K562 (cell line): Measurements from ENCODE around the gene KLHDC10. TPM values are rescaled to one million over a fixed set of nuclear protein-coding genes. Genes with fewer than 3 reads are reported as not detected.

Experiments
- ARID1B ChIP-seq: fragments of 450-650 bp; IDR thresholded peaks from 2 replicates; pipeline ENCODE4 v1.6.1; 2016; ENCODE audit warnings: antibody characterized with exemption, mild to moderate bottlenecking, inconsistent platforms
- ARID2 ChIP-seq: fragments of 450-650 bp; IDR thresholded peaks from 2 replicates; pipeline ENCODE4 v1.6.1; 2017; ENCODE audit warnings: antibody characterized with exemption, mild to moderate bottlenecking
- CBX3 ChIP-seq, 2 experiments: IDR thresholded peaks; 1 replicate in 1 of 2; 2 replicates in 1 of 2; pipeline ENCODE4 v1.6.1; 2012; ENCODE audit warnings: inconsistent platforms in 2 of 2, low read length in 2 of 2, borderline replicate concordance in 1 of 2, control low read depth in 1 of 2
- CC2D1A ChIP-seq: fragments of 450-650 bp; IDR thresholded peaks from 2 replicates; pipeline ENCODE4 v1.6.1; 2017; ENCODE audit warnings: mild to moderate bottlenecking
- DNMT1 ChIP-seq: fragments of 450-650 bp; IDR thresholded peaks from 2 replicates; pipeline ENCODE4 v1.6.1; 2016; ENCODE audit warnings: antibody characterized with exemption, mild to moderate bottlenecking
- FUS ChIP-seq: fragments of 200-400 bp; formaldehyde crosslinking; optimal IDR thresholded peaks from 2 replicates; pipeline ENCODE3; 2017; ENCODE audit warnings: low read depth, low read length
- JUN ChIP-seq, 2 experiments: sonication (generic) in 1 of 2; formaldehyde crosslinking in 1 of 2; IDR thresholded peaks; 2 replicates each; pipeline versions ENCODE4 v1.6.1 to v1.8.0; 2012 to 2022; ENCODE audit warnings: borderline replicate concordance in 2 of 2, mild to moderate bottlenecking in 2 of 2, improper control_type of control experiment in 1 of 2, low read depth in 1 of 2, low read length in 1 of 2, missing genetic modification reagents in 1 of 2
- LARP7 ChIP-seq: fragments of 450-650 bp; IDR thresholded peaks from 2 replicates; pipeline ENCODE4 v1.6.1; 2016
- MCM7 ChIP-seq, 2 experiments: fragments of 450-650 bp; IDR thresholded peaks; 2 replicates each; pipeline ENCODE4 v1.6.1; 2016 to 2018
- MECOM ChIP-seq: fragments of 250-450 bp; sonication (Bioruptor Pico); IDR thresholded peaks from 2 replicates; pipeline ENCODE4 v1.8.0; 2022; ENCODE audit warnings: inconsistent platforms
- NR4A1 ChIP-seq, 2 experiments: fragments of 250-450 bp in 1 of 2; fragments of 450-650 bp in 1 of 2; sonication (Bioruptor Pico) in 1 of 2; IDR thresholded peaks; 2 replicates each; pipeline versions ENCODE4 v1.4.0 to v1.6.1; 2016 to 2020; ENCODE audit warnings: mild to moderate bottlenecking in 2 of 2, missing compliant biosample characterization in 1 of 2, missing genetic modification characterization in 1 of 2, moderate library complexity in 1 of 2
- RBM15 ChIP-seq: fragments of 200-400 bp; formaldehyde crosslinking; IDR thresholded peaks from 2 replicates; pipeline ENCODE4 v1.6.1; 2018; ENCODE audit warnings: mild to moderate bottlenecking, low read length, moderate library complexity; ENCODE audit not compliant: insufficient read depth
- SMARCB1 ChIP-seq: IDR thresholded peaks from 2 replicates; pipeline ENCODE4 v1.6.1; 2011; ENCODE audit warnings: improper control_type of control experiment, low read depth; ENCODE audit not compliant: insufficient read length
- WHSC1 ChIP-seq: IDR thresholded peaks from one replicate; pipeline ENCODE4 v1.6.1; 2012; ENCODE audit warnings: low read length, control low read depth, inconsistent platforms
- XRCC5 ChIP-seq: fragments of 200-400 bp; formaldehyde crosslinking; IDR thresholded peaks from 2 replicates; pipeline ENCODE4 v1.6.1; 2017; ENCODE audit warnings: low read depth, mild to moderate bottlenecking, low read length
- ZBTB7A ChIP-seq: IDR thresholded peaks from 2 replicates; pipeline ENCODE4 v1.6.1; 2011; ENCODE audit warnings: low read depth, mild to moderate bottlenecking, low read length, moderate library complexity, borderline replicate concordance; ENCODE audit not compliant: control insufficient read depth
- ZNF124 ChIP-seq: sonication (generic); formaldehyde crosslinking; IDR thresholded peaks from 2 replicates; pipeline ENCODE4 v1.8.1; 2022; ENCODE audit warnings: missing genetic modification reagents
- ZNF696 ChIP-seq: fragments of 250-450 bp; sonication (Bioruptor Pico); conservative IDR thresholded peaks from 2 replicates; pipeline ENCODE4 v1.4.0; 2020; ENCODE audit warnings: mild to moderate bottlenecking, moderate library complexity
- ZNF780A ChIP-seq: fragments of 250-450 bp; sonication (Bioruptor Pico); IDR thresholded peaks from 2 replicates; pipeline ENCODE4 v1.5.0; 2021; ENCODE audit warnings: mild to moderate bottlenecking
- polyA plus RNA-seq, 8 experiments: library from polyadenylated mRNA; depleted of rRNA in 4 of 8; stranded (reverse) in 5 of 8; unstranded in 3 of 8; fragments of >200 nt; fragmentation: Nextera tagmentation in 2 of 8; fragmentation: Illumina TruSeq in 1 of 8; extraction: Ambion mirVana in 2 of 8; extraction: Trizol in 1 of 8; gene quantifications; 2 replicates each; pipeline versions ENCODE4 v1.2.1 to v1.2.3, GENCODE V29; 2011 to 2014; ENCODE audit warnings: inconsistent platforms in 1 of 8, missing spikeins in 1 of 8
- total RNA-seq, 7 experiments: library from RNA; depleted of rRNA in 6 of 7; stranded (reverse); fragments of >200 nt in 6 of 7; fragmentation: Illumina TruSeq in 2 of 7; extraction: Trizol in 2 of 7; gene quantifications; 2 replicates each; pipeline versions ENCODE4 v1.2.1 to v1.2.3, GENCODE V29; 2011 to 2021; ENCODE audit warnings: low replicate concordance in 1 of 7
- TF ChIP-seq, protein P1 (sequence below): sonication (generic); formaldehyde crosslinking; IDR thresholded peaks from 2 replicates; pipeline ENCODE4 v1.8.0; 2022; ENCODE audit warnings: mild to moderate bottlenecking, low read depth, missing genetic modification reagents
- TF ChIP-seq, protein P2 (sequence below): sonication (generic); formaldehyde crosslinking; IDR thresholded peaks from 2 replicates; pipeline ENCODE4 v1.8.1; 2023; ENCODE audit warnings: mild to moderate bottlenecking, missing genetic modification reagents
- TF ChIP-seq, protein P3 (sequence below), 3 experiments: fragments of 200-800 bp in 1 of 3; fragments of 250-450 bp in 1 of 3; fragments of 450-650 bp in 1 of 3; sonication (Bioruptor Pico) in 1 of 3; sonication (Bioruptor generic) in 1 of 3; formaldehyde crosslinking in 1 of 3; IDR thresholded peaks; 2 replicates each; pipeline versions ENCODE4 v1.6.1 to v1.8.0; 2016 to 2022; ENCODE audit warnings: mild to moderate bottlenecking in 2 of 3, missing genetic modification characterization in 2 of 3, missing compliant biosample characterization in 1 of 3, moderate library complexity in 1 of 3

The KLHDC10 gene
- total and polyA plus RNA-seq, 9 of the 15 experiments (the other 6 are each of a cell fraction or from before 2014, with no cell fraction given), result 9.8 to 80.5 (median 31.4) TPM

DNA sequence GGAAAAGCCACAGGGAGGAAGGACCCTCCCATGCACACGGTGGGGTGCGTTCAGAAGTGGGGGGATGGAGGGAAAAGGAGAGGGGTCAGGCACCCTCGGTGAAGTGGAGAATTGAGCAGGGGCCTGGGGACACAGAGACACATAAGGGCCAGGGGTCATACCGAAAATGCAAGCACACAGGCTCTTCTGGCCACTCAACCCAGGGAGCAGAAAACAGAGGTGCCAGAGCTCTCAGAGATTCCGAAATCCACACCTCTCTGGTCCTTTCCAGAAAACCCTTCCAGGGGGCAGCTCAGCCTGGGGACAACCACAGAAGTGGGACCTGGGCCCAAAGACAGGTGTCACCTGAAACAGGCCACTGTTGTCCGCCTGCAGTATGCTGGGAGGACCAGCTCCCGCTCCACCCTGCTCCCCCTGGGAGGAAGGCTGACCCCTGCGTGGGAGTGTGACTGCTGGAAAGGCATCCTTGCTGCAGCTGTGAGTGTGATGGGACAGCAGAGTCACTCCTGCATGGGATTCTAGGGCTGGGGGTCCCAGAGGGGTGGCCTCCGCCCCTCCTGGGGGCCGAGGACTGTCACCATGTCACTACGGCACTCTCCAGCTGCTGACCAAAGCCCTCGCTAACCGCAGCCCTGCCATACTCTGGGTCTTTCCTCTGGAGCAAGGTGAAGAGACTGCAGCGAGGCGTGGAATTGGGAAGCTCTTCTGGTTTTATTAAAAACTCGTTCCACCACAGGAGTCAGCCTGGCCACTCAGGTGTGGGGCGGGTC lies 71.7 kb downstream of the KLHDC10 start (continued):
- TF ChIP-seq, protein P1, sequence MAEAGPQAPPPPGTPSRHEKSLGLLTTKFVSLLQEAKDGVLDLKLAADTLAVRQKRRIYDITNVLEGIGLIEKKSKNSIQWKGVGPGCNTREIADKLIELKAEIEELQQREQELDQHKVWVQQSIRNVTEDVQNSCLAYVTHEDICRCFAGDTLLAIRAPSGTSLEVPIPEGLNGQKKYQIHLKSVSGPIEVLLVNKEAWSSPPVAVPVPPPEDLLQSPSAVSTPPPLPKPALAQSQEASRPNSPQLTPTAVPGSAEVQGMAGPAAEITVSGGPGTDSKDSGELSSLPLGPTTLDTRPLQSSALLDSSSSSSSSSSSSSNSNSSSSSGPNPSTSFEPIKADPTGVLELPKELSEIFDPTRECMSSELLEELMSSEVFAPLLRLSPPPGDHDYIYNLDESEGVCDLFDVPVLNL, result peak; percentile 52; the same call in 1 of the 2 replicates
- TF ChIP-seq JUN (IDR thresholded peaks at IDR 0.05; ENCODE audit: borderline replicate concordance, low read depth, low read length) (no peak), JUN (CRISPR knock-in tag; IDR thresholded peaks at IDR 0.05; ENCODE audit: borderline replicate concordance) (peak; percentile 8; the same call in 1 of the 2 replicates), CBX3 (IDR thresholded peaks at IDR 0.05; ENCODE audit: borderline replicate concordance in 1 of 2, low read length in 2 of 2) (no peak), MECOM (CRISPR knock-in tag) (no peak), LARP7 (no peak), NR4A1 (CRISPR knock-in tag; IDR thresholded peaks at IDR 0.05) (no peak), NR4A1 (tag; IDR thresholded peaks at IDR 0.05) (no peak), ZNF124 (CRISPR knock-in tag) (no peak), MCM7 (IDR thresholded peaks at IDR 0.05) (no peak), CC2D1A (no peak), ZNF780A (CRISPR knock-in tag) (no peak), ZBTB7A (peak; percentile 25; the same call in 1 of the 2 replicates), DNMT1 (no peak), SMARCB1 (no peak), RBM15 (no peak), XRCC5 (0 out of 2 replicates have a peak, but pooled peaks have one; percentile 9), WHSC1 (peak; percentile 97), ARID1B (no peak), ZNF696 (CRISPR knock-in tag) (no peak), ARID2 (no peak), FUS (no peak)
- TF ChIP-seq, protein P2, sequence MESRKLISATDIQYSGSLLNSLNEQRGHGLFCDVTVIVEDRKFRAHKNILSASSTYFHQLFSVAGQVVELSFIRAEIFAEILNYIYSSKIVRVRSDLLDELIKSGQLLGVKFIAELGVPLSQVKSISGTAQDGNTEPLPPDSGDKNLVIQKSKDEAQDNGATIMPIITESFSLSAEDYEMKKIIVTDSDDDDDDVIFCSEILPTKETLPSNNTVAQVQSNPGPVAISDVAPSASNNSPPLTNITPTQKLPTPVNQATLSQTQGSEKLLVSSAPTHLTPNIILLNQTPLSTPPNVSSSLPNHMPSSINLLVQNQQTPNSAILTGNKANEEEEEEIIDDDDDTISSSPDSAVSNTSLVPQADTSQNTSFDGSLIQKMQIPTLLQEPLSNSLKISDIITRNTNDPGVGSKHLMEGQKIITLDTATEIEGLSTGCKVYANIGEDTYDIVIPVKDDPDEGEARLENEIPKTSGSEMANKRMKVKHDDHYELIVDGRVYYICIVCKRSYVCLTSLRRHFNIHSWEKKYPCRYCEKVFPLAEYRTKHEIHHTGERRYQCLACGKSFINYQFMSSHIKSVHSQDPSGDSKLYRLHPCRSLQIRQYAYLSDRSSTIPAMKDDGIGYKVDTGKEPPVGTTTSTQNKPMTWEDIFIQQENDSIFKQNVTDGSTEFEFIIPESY (CRISPR knock-in tag), result peak; percentile 74
- TF ChIP-seq, protein P3, sequence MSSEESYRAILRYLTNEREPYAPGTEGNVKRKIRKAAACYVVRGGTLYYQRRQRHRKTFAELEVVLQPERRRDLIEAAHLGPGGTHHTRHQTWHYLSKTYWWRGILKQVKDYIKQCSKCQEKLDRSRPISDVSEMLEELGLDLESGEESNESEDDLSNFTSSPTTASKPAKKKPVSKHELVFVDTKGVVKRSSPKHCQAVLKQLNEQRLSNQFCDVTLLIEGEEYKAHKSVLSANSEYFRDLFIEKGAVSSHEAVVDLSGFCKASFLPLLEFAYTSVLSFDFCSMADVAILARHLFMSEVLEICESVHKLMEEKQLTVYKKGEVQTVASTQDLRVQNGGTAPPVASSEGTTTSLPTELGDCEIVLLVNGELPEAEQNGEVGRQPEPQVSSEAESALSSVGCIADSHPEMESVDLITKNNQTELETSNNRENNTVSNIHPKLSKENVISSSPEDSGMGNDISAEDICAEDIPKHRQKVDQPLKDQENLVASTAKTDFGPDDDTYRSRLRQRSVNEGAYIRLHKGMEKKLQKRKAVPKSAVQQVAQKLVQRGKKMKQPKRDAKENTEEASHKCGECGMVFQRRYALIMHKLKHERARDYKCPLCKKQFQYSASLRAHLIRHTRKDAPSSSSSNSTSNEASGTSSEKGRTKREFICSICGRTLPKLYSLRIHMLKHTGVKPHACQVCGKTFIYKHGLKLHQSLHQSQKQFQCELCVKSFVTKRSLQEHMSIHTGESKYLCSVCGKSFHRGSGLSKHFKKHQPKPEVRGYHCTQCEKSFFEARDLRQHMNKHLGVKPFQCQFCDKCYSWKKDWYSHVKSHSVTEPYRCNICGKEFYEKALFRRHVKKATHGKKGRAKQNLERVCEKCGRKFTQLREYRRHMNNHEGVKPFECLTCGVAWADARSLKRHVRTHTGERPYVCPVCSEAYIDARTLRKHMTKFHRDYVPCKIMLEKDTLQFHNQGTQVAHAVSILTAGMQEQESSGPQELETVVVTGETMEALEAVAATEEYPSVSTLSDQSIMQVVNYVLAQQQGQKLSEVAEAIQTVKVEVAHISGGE (CRISPR knock-in tag; IDR thresholded peaks at IDR 0.05), result no peak
